ENCODE measurements around the gene MTG2.

MTG2 gene

DNA sequence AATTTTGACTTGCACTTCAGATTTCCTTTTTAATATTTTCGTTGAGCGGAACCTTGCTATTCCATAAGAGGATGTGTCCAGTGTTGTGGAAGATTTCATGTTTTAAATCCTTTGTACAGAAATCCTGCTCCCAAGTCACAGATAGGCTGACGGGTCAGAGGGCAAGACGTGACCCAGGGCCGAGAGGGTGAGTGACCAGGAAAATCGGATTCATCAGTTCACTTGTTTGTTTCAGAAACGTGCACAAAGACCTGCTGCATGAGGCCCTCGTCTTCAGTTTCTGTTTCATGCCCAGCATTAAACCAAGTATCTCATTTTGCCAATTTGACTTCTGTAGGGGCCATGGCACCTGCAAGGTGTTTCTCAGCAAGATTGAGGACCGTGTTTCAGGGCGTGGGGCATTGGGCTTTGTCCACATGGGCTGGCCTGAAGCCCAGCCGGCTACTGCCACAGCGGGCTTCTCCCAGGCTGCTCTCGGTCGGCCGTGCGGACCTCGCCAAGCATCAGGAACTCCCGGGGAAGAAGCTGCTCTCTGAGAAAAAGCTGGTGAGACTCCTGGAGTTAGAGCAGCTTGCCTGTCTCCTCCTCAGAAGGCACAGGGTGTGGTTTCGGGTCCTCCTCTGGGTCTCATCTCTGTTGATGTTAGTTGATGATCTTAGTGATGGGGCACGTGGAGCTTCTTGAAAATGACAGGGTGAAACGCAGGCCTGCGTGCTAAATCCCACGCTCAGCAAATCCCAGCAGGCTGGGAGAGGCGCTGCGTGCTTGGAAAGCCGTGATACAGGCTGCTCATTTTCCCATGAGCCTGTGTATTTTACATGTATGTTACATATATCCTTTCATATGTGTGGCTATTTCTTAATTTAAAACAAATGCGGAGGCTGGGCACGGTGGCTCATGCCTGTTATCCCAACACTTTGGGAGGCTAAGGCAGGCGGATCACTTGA, 10.5 kb downstream of the MTG2 start:
- no peak for DNase-seq (ENCODE audit: insufficient read length, low spot score)
- TF ChIP-seq POLR2A (IDR thresholded peaks at IDR 0.05; ENCODE audit: low read depth, low read length), result no peak
- no peak for FAIRE-seq

DNA sequence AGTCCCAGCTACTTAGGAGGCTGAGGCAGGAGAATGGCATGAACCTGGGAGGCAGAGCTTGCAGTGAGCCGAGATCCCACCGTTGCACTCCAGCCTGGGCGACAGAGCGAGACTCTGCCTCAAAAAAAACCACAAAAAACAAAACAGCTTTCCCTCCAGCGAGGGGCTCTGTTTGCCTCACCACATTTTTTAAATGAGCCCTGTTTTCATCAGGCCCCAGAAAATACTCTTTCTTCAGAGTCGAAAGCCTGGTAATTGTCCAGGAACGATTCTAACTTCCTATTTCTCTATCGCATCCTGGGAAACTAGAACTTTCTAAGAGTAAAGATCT, 12.2 kb downstream of the MTG2 start:
- no peak for TF ChIP-seq POLR2A (IDR thresholded peaks at IDR 0.05; ENCODE audit: low read depth, low read length)
- no peak for FAIRE-seq

GRCh38 chr20:62195736-62196135, 12.9 kb downstream of the MTG2 start:
- TF ChIP-seq POLR2A (IDR thresholded peaks at IDR 0.05; ENCODE audit: low read depth, low read length), result no peak
- DNase-seq (ENCODE audit: insufficient read length, low spot score), result no peak
- no peak for FAIRE-seq

More for the DNA sequence above, 12.2 kb downstream of the MTG2 start:
- no peak for DNase-seq (ENCODE audit: insufficient read length, low spot score)

GRCh38 chr20:62196286-62196685, 13.5 kb downstream of the MTG2 start:
- no peak for FAIRE-seq
- DNase-seq (ENCODE audit: insufficient read length, low spot score), result no peak
- TF ChIP-seq POLR2A (IDR thresholded peaks at IDR 0.05; ENCODE audit: low read depth, low read length), result no peak

- FAIRE-seq, result no peak
- DNase-seq (ENCODE audit: insufficient read length, low spot score), result no peak
- TF ChIP-seq POLR2A (IDR thresholded peaks at IDR 0.05; ENCODE audit: low read depth, low read length), result no peak
Measured at GRCh38 chr20:62197311-62197710, 14.5 kb downstream of the MTG2 start.

- no peak for FAIRE-seq
- no peak for DNase-seq (ENCODE audit: insufficient read length, low spot score)
- no peak for TF ChIP-seq POLR2A (IDR thresholded peaks at IDR 0.05; ENCODE audit: low read depth, low read length)
Measured at GRCh38 chr20:62197801-62198200, 15.0 kb downstream of the MTG2 start.

- no peak for DNase-seq (ENCODE audit: insufficient read length, low spot score)
- no peak for TF ChIP-seq POLR2A (IDR thresholded peaks at IDR 0.05; ENCODE audit: low read depth, low read length)
- FAIRE-seq, result no peak
Measured at GRCh38 chr20:62198496-62198895, 15.7 kb downstream of the MTG2 start.

DNA sequence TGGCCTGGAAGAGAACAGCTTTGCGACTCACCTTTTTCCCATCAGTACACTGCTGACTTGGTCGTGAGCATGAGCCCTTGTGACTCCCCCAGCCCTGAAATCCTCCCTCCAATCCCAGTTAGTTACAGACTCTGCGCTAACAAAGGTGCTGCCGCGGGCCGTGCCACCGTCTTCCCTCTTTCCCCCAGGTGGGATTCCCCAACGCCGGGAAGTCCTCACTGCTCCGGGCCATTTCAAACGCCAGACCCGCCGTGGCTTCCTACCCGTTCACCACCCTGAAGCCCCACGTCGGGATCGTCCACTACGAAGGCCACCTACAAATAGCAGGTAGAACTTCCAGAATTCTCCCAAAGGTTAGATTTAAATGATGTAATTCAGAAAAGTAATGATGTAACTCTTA, 16.1 kb downstream of the MTG2 start:
- no peak for TF ChIP-seq POLR2A (IDR thresholded peaks at IDR 0.05; ENCODE audit: low read depth, low read length)
- no peak for FAIRE-seq

GRCh38 chr20:62200491-62201172, 17.8 kb downstream of the MTG2 start:
- no peak for FAIRE-seq
- TF ChIP-seq POLR2A (IDR thresholded peaks at IDR 0.05; ENCODE audit: low read depth, low read length), result no peak
- DNase-seq (ENCODE audit: insufficient read length, low spot score), result no peak

More for the DNA sequence above, 16.1 kb downstream of the MTG2 start:
- DNase-seq (ENCODE audit: insufficient read length, low spot score), result no peak

DNA sequence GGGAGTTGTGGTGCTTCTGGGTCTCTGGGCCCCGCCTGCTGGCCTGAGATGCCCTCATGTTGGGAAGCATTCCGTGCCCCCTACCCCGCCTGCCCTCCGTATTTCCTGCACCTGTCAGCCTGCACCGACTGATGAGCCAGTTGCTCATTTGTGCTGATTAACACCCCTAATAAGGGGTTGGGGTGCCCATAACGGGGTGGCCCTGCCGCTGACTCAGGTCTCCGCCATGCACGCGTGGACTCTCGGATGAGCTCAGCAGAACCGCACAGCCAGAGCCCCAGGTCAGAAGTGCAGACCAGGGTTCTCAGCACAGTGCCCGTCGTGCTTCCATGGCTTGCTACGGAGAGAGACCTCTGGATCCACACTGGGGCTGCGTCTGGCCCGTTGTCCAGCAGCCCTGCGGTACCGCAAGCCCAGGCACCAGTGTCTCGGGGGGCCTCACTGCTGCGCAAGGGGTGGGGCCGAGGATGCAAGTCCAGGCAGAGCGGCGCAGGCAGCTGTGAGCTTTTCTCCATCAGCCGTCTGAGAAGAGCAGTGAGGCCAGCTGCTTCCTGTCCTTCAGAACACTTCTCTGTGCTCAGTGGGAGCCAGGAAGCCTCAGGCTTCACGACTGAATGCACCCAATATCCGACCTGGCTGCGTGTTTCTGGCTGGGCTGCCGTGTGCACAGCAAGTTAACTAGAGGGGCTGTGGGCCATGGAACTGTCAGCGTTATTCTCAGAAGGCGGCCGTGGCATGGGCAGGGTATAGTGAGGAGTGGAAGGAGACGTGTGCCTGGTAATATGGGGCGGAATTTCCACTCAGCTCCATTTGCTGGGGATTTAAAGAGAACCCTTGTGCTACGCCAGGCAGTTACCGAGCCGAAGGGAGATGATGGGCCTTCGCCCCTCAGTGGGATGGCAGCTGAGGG, 18.6 kb downstream of the MTG2 start:
- DNase-seq (ENCODE audit: insufficient read length, low spot score), result no peak
- TF ChIP-seq POLR2A (IDR thresholded peaks at IDR 0.05; ENCODE audit: low read depth, low read length), result no peak
- no peak for FAIRE-seq

DNA sequence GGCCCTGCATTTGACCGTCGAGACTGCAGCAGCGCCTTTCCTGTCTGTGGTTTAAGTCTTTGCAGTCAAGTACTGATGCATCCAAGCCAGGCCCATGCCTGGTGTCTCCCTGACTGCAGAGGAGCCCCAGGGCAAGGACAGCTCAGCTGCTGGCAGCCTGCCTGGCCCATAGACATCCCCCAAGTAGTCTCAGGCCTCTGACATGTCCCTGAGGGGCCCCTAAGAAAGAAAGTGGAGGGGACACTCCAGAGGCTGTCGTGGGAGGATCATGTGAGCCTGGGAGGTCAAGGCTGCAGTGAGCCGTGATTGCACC, 19.2 kb downstream of the MTG2 start:
- TF ChIP-seq POLR2A (IDR thresholded peaks at IDR 0.05; ENCODE audit: low read depth, low read length), result no peak
- DNase-seq (ENCODE audit: insufficient read length, low spot score), result no peak
- no peak for FAIRE-seq

- DNase-seq (ENCODE audit: insufficient read length, low spot score) (no peak), FAIRE-seq (no peak)
- TF ChIP-seq POLR2A (IDR thresholded peaks at IDR 0.05; ENCODE audit: low read depth, low read length), result no peak
Measured at GRCh38 chr20:62202676-62203377, 20.0 kb downstream of the MTG2 start.

DNA sequence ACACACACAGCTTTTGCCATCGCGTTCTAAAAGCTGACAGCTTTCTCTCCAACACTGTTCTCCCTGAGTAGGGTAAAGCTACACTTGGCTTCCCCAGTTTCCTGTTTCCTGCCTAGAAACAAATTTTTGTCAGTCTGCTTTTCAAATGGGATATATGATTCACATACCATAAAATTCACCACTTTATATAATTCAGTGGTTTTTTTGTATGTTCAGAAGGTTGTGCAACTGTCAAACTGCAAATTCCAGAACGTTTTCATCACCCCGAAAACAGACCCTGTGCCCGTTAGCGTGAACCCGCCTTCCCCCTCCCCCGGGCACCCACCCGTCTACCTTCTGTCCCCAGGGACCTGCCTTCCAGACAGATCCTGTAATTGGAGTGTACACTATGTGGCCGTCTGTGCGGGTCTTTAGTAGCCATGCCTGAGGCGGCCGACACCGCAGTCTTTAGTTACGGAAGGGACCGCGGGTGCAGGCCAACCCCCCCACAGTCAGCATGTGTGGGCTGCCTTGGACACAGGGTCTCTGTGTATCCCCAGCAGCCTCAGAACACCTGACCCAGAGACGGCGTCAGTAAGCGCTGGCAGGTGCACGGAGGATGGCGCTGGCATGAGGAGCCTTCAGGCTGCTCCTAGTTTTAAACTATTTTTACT, 20.7 kb downstream of the MTG2 start:
- no peak for TF ChIP-seq POLR2A (IDR thresholded peaks at IDR 0.05; ENCODE audit: low read depth, low read length)

More for the DNA sequence above, 20.7 kb downstream of the MTG2 start:
- DNase-seq (ENCODE audit: insufficient read length, low spot score), result no peak
- no peak for FAIRE-seq
